Measurements from ENCODE around the gene PPP2R5C. TPM values are rescaled to one million over a fixed set of nuclear protein-coding genes. Genes with fewer than 3 reads are reported as not detected.

The PPP2R5C gene
- total RNA-seq, 2 experiments from 2014 or later, result 291 to 300 TPM

DNA sequence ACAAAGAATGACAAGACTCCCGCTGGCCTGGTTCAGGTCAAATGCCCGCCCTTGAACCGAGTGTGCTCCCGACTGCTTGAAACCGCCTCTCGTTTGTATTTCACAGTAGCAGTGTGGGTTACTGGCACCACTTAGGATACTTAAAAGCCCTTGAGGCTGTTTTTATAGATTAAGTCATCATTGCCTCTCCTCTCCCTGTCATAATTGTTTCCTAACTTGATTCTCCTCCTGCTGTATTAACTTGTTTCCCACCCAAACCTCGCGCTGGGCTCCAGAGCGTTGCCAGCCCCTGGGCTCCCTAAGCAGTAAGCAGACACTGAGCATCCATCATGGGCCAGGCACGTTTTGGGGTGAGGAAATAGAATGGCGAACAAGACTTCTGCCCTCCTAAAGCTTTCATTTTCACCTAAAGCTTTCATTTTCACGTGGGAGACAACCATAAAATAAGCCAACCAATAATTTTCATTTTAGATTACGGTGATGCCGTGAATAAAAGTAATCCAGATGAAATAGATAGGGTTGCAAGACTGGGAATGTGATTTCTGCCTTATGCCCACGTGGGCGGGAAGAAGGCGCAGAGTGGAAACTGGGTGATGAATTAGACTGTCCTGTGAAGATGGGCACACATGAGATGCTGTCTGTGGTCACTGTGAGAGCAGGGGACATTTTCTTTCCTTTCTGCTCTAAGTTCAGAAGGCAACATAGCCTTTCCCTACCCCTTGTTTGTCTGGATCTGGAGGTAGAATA is 97.5 kb downstream of the PPP2R5C start:
- no peak overlapping the region for H3K4me3 Mint-ChIP-seq
- peaks cover 54% of the 10 kb centered on the region for H3K4me1 Mint-ChIP-seq
- no peaks in the 10 kb centered on the region for H3K9me3 Mint-ChIP-seq
- POLR2A ChIA-PET, result no interaction called here
- CTCF ChIA-PET, result interaction anchor here (0.7 to 1.8 kb wide), 4 partner anchors 14 to 44 kb away, joined by 3 to 10 read pairs (median 4); no protein-coding TSS in a partner anchor
- no peak for DNase-seq
- H3K36me3 Mint-ChIP-seq (ENCODE audit: low read depth), result peaks cover 61% of the 10 kb centered on the region
- no peaks in the 10 kb centered on the region for H3K27me3 Mint-ChIP-seq
- peak overlapping the region; percentile 85 for H3K27ac Mint-ChIP-seq

- no peaks in the 10 kb centered on the region for H3K9me3 Mint-ChIP-seq
- H3K36me3 Mint-ChIP-seq (ENCODE audit: low read depth), result peaks cover 63% of the 10 kb centered on the region
- CTCF ChIA-PET, result interaction anchor here (0.7 to 1.8 kb wide), 4 partner anchors 15 to 45 kb away, joined by 3 to 10 read pairs (median 4); no protein-coding TSS in a partner anchor
Observed at GRCh38 chr14:101859538-101859902, 98.0 kb downstream of the PPP2R5C start.

DNA sequence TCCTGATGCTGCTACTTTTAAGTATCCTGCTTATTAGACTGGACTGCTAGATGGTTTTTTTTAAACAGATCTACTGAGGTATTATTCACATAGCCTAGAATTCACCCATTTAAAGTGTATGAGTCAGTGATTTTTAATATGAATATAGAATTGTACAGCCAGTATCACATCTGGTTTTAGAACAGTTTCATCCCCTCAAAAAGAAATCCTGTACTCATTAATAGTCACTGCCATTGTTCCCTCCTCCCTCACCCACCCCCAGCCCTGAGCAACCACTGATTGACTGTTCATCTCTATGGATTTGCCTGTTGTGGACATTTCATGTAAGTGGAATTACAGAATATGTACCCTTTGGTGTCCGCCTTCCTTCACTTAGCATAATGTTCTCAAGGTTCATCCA is 98.4 kb downstream of the PPP2R5C start:
- no peak for DNase-seq
- Mint-ChIP-seq H3K9me3 (no peaks in the 10 kb centered on the region), H3K4me1 (peaks cover 46% of the 10 kb centered on the region), H3K36me3 (ENCODE audit: low read depth) (peaks cover 67% of the 10 kb centered on the region), H3K4me3 (no peak overlapping the region), H3K27me3 (no peaks in the 10 kb centered on the region), H3K27ac (peak overlapping the region; percentile 43)
- ChIA-PET POLR2A (no interaction called here), CTCF (interaction anchor here (0.7 to 1.8 kb wide), 3 partner anchors 15 to 20 kb away, joined by 3 to 10 read pairs (median 4); no protein-coding TSS in a partner anchor)

More at GRCh38 chr14:101859538-101859902, 98.0 kb downstream of the PPP2R5C start:
- no peak for DNase-seq
- H3K27me3 Mint-ChIP-seq, result no peaks in the 10 kb centered on the region
- POLR2A ChIA-PET, result no interaction called here
- H3K4me1 Mint-ChIP-seq, result peaks cover 48% of the 10 kb centered on the region
- peak overlapping the region; percentile 85 for H3K27ac Mint-ChIP-seq
- H3K4me3 Mint-ChIP-seq, result no peak overlapping the region

DNA sequence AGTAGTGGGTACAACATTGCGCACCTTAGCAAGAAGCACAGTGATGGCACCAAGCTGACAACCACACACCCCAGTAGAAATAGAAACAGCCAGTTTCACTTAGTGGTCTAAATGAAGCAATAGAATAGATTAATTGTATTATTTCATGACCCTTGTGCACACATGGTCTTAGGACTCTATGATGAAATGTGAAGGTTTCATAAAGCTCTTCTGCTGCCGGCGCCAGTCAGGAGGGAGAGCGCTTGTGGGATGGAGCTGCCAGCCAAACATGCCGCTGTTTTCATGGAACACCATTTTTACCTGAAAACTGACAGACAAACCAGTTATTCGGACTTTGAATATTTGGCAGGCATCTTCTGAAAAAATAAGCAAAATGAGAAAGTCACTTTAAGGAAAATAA is 100.0 kb downstream of the PPP2R5C start:
- peaks cover 33% of the 10 kb centered on the region for H3K4me1 Mint-ChIP-seq
- no peaks in the 10 kb centered on the region for H3K27me3 Mint-ChIP-seq
- H3K36me3 Mint-ChIP-seq (ENCODE audit: low read depth), result peaks cover 70% of the 10 kb centered on the region
- no peaks in the 10 kb centered on the region for H3K9me3 Mint-ChIP-seq
- no peak overlapping the region for H3K4me3 Mint-ChIP-seq
- no peak overlapping the region for H3K27ac Mint-ChIP-seq
- ChIA-PET POLR2A (no interaction called here), CTCF (interaction anchor here (0.6 to 1.7 kb wide), 3 partner anchors 14 to 199 kb away, joined by 3 to 8 read pairs (median 4); no protein-coding TSS in a partner anchor)
- no peak for DNase-seq

DNA sequence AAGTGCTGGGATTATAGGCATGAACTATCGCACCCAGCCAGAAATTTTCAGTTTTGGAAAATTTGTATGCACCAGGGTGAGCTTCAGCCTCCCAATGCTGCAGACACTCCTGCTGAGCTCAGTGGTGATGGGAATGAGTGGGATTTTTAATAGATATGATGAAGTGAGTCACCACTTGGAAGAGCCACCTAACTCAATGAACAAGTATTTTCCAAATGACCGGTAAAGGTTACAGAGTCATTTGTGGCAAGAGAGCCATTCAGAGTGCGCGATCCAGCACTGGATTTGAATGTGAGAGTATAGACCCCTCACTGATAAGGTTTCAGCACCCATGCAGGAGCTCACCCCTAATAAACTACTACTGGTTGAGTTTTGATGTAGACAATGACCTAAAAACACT is 100.7 kb downstream of the PPP2R5C start:
- Mint-ChIP-seq H3K4me1 (peaks cover 29% of the 10 kb centered on the region), H3K27me3 (no peaks in the 10 kb centered on the region), H3K4me3 (no peak overlapping the region), H3K9me3 (no peaks in the 10 kb centered on the region), H3K27ac (no peak overlapping the region), H3K36me3 (ENCODE audit: low read depth) (peaks cover 66% of the 10 kb centered on the region)
- CTCF ChIA-PET, result interaction anchor here (0.6 to 1.7 kb wide), 3 partner anchors 13 to 132 kb away, joined by 3 to 8 read pairs (median 7); no protein-coding TSS in a partner anchor
- no peak for DNase-seq
- POLR2A ChIA-PET, result no interaction called here

DNA sequence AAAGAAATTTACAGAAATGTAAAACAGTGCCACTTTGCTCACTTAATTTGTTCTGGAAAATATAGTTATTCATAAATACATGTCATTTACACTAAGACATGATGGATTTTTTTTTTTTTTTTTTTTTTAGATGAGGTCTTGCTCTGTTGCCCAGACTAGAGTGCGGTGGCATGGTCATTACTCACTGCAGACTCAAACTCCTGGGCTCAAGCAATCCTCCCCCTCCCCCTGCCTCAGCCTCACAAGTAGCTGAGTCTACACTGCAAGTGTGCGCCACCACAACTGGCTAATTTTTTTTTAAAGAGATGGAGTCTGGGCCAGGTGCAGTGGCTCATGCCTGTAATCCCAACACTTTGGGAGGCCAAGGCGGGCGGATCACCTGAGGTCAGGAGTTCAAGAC is 101.2 kb downstream of the PPP2R5C start:
- Mint-ChIP-seq H3K36me3 (ENCODE audit: low read depth) (peaks cover 61% of the 10 kb centered on the region), H3K27ac (no peak overlapping the region), H3K4me1 (peaks cover 25% of the 10 kb centered on the region), H3K27me3 (no peaks in the 10 kb centered on the region), H3K9me3 (no peaks in the 10 kb centered on the region), H3K4me3 (no peak overlapping the region)
- ChIA-PET CTCF (interaction anchor here (0.6 kb wide), 1 partner anchor 132 kb away, joined by 7 read pairs; no protein-coding TSS in a partner anchor), POLR2A (no interaction called here)
- no peak for DNase-seq

DNA sequence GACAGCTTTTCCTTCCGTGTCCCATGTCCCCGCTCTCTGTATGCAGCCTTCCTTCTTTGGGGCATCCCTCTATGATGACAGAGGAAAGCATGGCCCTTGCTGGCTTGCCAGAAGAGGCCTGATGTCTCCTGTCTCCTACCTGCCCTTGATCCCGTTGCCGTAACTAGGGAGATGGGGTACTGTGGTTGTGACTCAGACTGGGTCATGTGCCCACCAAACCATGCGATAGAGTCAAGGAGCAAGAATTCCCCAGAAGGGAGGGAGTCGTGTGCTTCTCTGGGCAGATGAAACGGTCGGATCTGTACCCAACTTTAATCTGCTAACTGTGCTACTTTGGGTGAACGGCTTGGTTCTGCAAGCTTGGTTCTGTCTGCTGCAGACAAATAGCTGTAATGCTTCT is 103.8 kb downstream of the PPP2R5C start:
- no peak overlapping the region for H3K27ac Mint-ChIP-seq
- CTCF ChIA-PET, result no interaction called here
- H3K36me3 Mint-ChIP-seq (ENCODE audit: low read depth), result peaks cover 44% of the 10 kb centered on the region
- no peaks in the 10 kb centered on the region for H3K9me3 Mint-ChIP-seq
- no peak for DNase-seq
- H3K4me1 Mint-ChIP-seq, result peaks cover 13% of the 10 kb centered on the region
- no peaks in the 10 kb centered on the region for H3K27me3 Mint-ChIP-seq
- no peak overlapping the region for H3K4me3 Mint-ChIP-seq
- POLR2A ChIA-PET, result no interaction called here

GRCh38 chr14:101867854-101868253 is 106.3 kb downstream of the PPP2R5C start:
- Mint-ChIP-seq H3K36me3 (ENCODE audit: low read depth) (peaks cover 27% of the 10 kb centered on the region), H3K9me3 (no peaks in the 10 kb centered on the region), H3K4me1 (peaks cover 20% of the 10 kb centered on the region), H3K27ac (peak overlapping the region; percentile 44), H3K27me3 (no peaks in the 10 kb centered on the region), H3K4me3 (no peak overlapping the region)
- CTCF ChIA-PET, result interaction anchor here (1.3 kb wide), 1 partner anchor 96 kb away, joined by 3 read pairs; no protein-coding TSS in a partner anchor
- POLR2A ChIA-PET, result interaction anchor here (0.6 kb wide), 1 partner anchor 183 kb away, joined by 7 read pairs; no protein-coding TSS in a partner anchor
- DNase-seq, result no peak

- H3K27ac Mint-ChIP-seq, result no peak overlapping the region
- no peaks in the 10 kb centered on the region for H3K27me3 Mint-ChIP-seq
- POLR2A ChIA-PET, result no interaction called here
- no peaks in the 10 kb centered on the region for H3K9me3 Mint-ChIP-seq
- H3K36me3 Mint-ChIP-seq (ENCODE audit: low read depth), result peaks cover 34% of the 10 kb centered on the region
- H3K4me1 Mint-ChIP-seq, result peaks cover 30% of the 10 kb centered on the region
- CTCF ChIA-PET, result interaction anchor here (1.2 to 1.4 kb wide), 2 partner anchors 10 to 20 kb away, joined by 3 to 5 read pairs; no protein-coding TSS in a partner anchor
- DNase-seq, result no peak
- no peak overlapping the region for H3K4me3 Mint-ChIP-seq
Observed at GRCh38 chr14:101869217-101869616, 107.7 kb downstream of the PPP2R5C start.

GRCh38 chr14:101870273-101870939 is 108.9 kb downstream of the PPP2R5C start:
- CTCF ChIA-PET, result interaction anchor here (1.2 to 1.4 kb wide), 2 partner anchors 9 to 21 kb away, joined by 3 to 5 read pairs; no protein-coding TSS in a partner anchor

GRCh38 chr14:101872346-101872745 is 110.8 kb downstream of the PPP2R5C start:
- no peak overlapping the region for H3K4me3 Mint-ChIP-seq
- H3K27ac Mint-ChIP-seq, result no peak overlapping the region
- POLR2A ChIA-PET, result no interaction called here
- H3K36me3 Mint-ChIP-seq (ENCODE audit: low read depth), result peaks cover 23% of the 10 kb centered on the region
- CTCF ChIA-PET, result no interaction called here
- no peaks in the 10 kb centered on the region for H3K9me3 Mint-ChIP-seq
- H3K27me3 Mint-ChIP-seq, result no peaks in the 10 kb centered on the region
- no peak for DNase-seq
- peaks cover 57% of the 10 kb centered on the region for H3K4me1 Mint-ChIP-seq

More at GRCh38 chr14:101870273-101870939, 108.9 kb downstream of the PPP2R5C start:
- no peak overlapping the region for H3K27ac Mint-ChIP-seq
- no peaks in the 10 kb centered on the region for H3K27me3 Mint-ChIP-seq
- H3K4me1 Mint-ChIP-seq, result peaks cover 39% of the 10 kb centered on the region
- DNase-seq, result no peak
- no peaks in the 10 kb centered on the region for H3K9me3 Mint-ChIP-seq
- POLR2A ChIA-PET, result interaction anchor here (0.6 kb wide), 1 partner anchor 46 kb away, joined by 3 read pairs; no protein-coding TSS in a partner anchor
- peaks cover 26% of the 10 kb centered on the region for H3K36me3 Mint-ChIP-seq (ENCODE audit: low read depth)
- H3K4me3 Mint-ChIP-seq, result no peak overlapping the region

DNA sequence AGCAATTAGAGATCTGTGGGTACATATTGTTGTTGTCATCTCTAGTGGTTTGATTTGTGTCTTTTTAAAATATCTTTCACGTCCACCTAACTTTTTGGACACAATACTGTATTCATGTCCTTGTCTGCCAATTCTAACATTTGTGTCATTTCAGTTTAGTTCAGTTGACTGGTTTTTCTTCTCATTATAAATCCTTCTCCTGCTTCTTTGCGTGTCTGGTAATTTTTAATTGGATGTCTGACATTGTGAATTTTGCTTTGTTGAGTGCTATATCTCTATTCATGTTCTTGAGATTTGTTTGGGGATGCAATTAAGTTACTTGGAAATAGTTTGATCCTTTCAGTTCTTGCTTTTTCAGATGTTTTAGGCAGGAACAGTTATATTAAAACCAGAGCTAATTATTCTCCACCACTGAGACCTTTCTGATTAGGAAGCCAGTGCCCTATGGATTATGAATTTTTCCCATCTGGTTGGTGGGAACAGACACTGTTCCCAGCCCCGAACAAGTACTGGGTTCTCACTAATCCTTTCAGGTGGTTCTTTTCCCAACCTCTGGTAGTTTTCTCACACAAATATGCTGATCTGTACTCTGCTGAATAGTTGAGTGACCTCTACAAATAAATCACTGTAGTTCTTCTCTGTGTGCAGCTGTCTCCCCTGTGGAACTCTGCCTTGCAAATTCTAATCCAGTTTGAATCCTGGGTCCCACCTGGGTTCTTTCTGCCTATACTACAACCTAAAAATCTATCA is 111.7 kb downstream of the PPP2R5C start:
- H3K27ac Mint-ChIP-seq, result peak overlapping the region; percentile 52
- no peak overlapping the region for H3K4me3 Mint-ChIP-seq
- DNase-seq, result no peak
- H3K27me3 Mint-ChIP-seq, result no peaks in the 10 kb centered on the region
- ChIA-PET POLR2A (no interaction called here), CTCF (no interaction called here)
- H3K36me3 Mint-ChIP-seq (ENCODE audit: low read depth), result peaks cover 28% of the 10 kb centered on the region
- peaks cover 64% of the 10 kb centered on the region for H3K4me1 Mint-ChIP-seq
- no peaks in the 10 kb centered on the region for H3K9me3 Mint-ChIP-seq
